Measurements from ENCODE around the gene OR6B2. TPM values are rescaled to one million over a fixed set of nuclear protein-coding genes. Genes with fewer than 3 reads are reported as not detected.
A peak's percentile ranks its signal among the peaks of the same experiment; 100 is the strongest.

Gene OR6B2
- total RNA-seq, 1 donor = not detected

DNA sequence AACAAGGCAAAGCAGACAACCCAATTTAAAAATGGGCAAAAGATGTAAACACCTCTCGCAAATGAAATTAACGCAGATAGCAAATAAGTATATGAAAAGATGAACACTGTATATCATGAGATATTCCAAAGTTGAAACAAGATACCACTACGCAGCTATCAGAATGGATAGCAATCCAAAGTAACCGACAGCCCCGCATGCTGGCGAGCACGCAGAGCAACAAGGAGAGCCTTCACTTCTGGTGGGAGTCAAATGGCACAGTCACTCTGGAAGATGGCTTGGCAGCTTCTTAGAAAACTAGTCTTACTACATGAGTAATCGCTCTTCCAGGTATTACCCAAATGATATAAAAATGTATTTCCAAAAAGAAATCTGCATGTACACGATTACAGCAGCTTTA lies 6.4 kb downstream of the OR6B2 start:
- no peak for DNase-seq (ENCODE audit: low read depth)
- H3K4me3 ChIP-seq (ENCODE audit: low read depth, low read length) = peak overlapping the region; percentile 95
- TF ChIP-seq, protein P1, sequence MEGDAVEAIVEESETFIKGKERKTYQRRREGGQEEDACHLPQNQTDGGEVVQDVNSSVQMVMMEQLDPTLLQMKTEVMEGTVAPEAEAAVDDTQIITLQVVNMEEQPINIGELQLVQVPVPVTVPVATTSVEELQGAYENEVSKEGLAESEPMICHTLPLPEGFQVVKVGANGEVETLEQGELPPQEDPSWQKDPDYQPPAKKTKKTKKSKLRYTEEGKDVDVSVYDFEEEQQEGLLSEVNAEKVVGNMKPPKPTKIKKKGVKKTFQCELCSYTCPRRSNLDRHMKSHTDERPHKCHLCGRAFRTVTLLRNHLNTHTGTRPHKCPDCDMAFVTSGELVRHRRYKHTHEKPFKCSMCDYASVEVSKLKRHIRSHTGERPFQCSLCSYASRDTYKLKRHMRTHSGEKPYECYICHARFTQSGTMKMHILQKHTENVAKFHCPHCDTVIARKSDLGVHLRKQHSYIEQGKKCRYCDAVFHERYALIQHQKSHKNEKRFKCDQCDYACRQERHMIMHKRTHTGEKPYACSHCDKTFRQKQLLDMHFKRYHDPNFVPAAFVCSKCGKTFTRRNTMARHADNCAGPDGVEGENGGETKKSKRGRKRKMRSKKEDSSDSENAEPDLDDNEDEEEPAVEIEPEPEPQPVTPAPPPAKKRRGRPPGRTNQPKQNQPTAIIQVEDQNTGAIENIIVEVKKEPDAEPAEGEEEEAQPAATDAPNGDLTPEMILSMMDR (IDR thresholded peaks at IDR 0.05; ENCODE audit: insufficient read depth, low read length) = no peak

DNA sequence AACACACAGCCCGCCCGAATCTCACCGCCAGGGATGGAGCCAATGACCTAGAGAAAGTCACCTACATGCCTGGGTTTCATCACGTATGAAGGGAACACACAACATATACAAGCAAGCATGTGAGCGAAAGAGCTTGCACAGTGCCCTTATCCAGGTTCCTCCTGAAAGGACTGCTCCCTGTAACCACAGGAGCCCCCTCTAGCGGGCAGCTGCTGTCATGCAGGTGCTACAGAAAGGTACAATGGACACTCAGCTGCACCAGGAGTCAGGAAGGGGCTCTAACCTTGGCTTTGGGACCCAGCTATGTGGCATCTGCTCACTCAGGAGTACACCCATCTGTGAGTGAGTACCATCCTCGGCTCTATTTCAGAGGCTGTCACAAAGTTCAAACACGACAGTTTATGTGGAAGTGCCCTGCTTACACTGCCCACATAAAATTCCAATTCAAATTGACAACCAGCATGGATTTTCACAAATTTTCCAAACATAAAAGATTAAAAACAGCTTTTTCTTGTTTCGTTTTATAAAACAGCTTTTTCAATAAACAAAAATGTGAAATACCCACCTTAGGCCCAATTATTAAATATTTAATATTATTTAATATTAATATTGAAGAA lies 8.6 kb downstream of the OR6B2 start:
- TF ChIP-seq, protein P1 (IDR thresholded peaks at IDR 0.05; ENCODE audit: insufficient read depth, low read length) = peak; percentile 96
- peak; percentile 57 for DNase-seq (ENCODE audit: low read depth)
- no peak overlapping the region for H3K4me3 ChIP-seq (ENCODE audit: low read depth, low read length)

DNA sequence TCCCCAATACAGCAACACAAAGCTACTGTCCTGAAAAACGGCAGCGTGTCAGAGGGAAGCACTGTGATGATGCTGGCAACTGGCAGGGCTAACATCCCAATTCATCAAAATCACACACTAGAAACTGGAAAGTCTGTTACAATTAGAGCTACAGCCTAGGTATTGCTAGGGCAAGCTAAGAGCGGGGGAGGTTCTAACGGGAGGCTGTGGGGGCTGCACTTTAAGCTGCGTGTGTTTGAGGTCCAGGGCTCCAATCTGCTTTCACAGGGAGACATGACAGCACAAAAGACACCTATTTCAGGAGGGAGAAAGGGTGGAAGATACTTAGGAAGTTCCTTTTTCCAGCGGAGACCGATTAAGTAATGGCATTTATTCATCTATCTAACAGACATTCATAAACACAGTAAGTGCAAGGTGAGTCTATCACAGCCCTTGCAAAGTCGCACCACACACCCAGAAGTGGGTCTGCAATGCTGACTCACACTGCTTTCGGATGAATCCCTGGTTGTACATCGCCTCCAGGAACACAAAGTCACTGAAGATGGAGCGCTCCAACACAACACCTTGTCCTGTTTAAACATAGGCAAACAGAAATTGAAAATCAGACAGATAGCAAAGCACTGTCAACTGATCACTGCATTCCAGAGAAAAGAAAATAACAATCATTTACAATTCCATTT lies 12.0 kb downstream of the OR6B2 start:
- TF ChIP-seq, protein P1 (IDR thresholded peaks at IDR 0.05; ENCODE audit: insufficient read depth, low read length) = no peak
- H3K4me3 ChIP-seq (ENCODE audit: low read depth, low read length) = no peak overlapping the region
- DNase-seq (ENCODE audit: low read depth) = no peak

DNA sequence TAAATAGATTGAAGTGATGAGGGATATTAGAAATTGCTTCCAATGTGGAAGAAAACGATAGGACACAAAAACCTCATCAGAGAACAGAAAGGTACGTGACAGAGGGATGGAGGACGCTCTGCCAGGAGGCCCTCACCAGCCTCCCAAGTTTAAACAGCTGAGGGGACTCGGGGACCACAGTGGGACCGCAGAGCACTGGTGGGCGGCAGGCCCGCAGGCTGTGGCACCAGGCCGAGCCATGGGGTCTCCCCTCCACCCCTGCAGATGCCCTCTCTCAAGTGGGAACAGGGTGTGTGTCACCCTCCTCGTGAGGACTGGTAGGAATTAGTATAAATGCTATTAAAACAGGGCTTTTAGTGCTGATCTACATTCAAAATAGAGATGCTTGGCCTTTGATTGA lies 15.9 kb downstream of the OR6B2 start:
- TF ChIP-seq, protein P1 (IDR thresholded peaks at IDR 0.05; ENCODE audit: insufficient read depth, low read length) = no peak
- no peak overlapping the region for H3K4me3 ChIP-seq (ENCODE audit: low read depth, low read length)
- DNase-seq (ENCODE audit: low read depth) = no peak

DNA sequence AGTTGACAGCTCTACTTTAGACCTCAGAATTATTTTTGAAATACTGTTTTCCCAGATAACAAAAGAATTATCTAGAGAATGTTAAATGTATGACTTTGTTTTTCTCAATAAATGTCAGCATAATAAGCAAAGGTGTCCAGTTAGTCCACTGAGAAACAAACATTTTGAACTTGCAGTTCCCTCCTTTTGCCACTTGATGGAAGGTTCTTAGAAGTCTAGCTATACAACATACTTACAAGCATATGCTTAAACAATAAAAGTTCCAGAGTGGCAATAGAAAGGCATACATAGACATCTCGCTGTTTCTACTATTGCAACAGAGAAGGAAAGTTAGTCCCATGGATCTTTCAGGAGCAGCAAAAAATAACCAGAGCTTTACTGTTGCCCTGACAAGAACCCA lies 16.9 kb downstream of the OR6B2 start:
- DNase-seq (ENCODE audit: low read depth) = peak; percentile 16
- no peak overlapping the region for H3K4me3 ChIP-seq (ENCODE audit: low read depth, low read length)
- TF ChIP-seq, protein P1 (IDR thresholded peaks at IDR 0.05; ENCODE audit: insufficient read depth, low read length) = peak; percentile 41

DNA sequence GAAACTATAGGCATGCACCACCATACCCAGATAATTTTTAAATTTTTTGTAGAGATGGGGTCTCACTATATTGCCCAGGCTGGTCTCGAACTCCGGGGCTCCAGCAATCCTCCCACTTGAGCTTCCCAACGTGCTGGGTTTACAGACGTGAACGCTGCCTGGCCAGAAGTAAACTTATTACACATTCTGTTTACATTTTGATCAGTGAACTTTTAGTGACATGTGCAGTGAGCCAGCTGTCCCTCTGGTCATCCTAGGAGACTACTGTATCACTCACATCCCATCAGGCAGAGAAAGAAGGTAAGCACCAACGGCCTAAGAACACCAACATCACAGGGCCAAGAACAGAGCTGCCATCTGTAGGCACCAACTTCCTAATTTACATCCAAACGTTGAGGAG lies 27.2 kb downstream of the OR6B2 start:
- TF ChIP-seq, protein P1 (IDR thresholded peaks at IDR 0.05; ENCODE audit: insufficient read depth, low read length) = no peak
- no peak for DNase-seq (ENCODE audit: low read depth)
- H3K4me3 ChIP-seq (ENCODE audit: low read depth, low read length) = no peak overlapping the region

Measured in fibroblast of the aortic adventitia (primary cell).